GM10248 (cell line): ENCODE results near the gene SSH2.
A peak's percentile ranks its signal among the peaks of the same experiment; 100 is the strongest.
"Not testable (repeated sequence)": the region's sequence is repeated elsewhere in the genome, so short reads cannot be mapped to it uniquely, and the experiment has no call there.

Source experiments
- CTCF ChIA-PET: fragments of 300-600 bp; sonication (Branson Sonifier 250); formaldehyde crosslinking; extraction: SDS; loops from one replicate; lab custom pipeline; 2021; ENCODE audit warnings: antibody characterized with exemption; lab: Yijun Ruan, JAX
- POLR2A ChIA-PET: fragments of 350-650 bp; sonication (Branson Sonifier 250); formaldehyde crosslinking; extraction: SDS; loops from one replicate; lab custom pipeline; 2020; ENCODE audit warnings: antibody characterized with exemption; lab: Yijun Ruan, JAX
- DNase-seq: peaks from one replicate; pipeline ENCODE4 v3.0.0; 2012; ENCODE audit errors: extremely low spot score
- TF ChIP-seq, protein P1 (sequence below): IDR thresholded peaks from 2 replicates; pipeline ENCODE4 v1.5.1; 2012; ENCODE audit warnings: mild to moderate bottlenecking, low read depth; ENCODE audit errors: extremely low read depth, missing control alignments, control extremely low read depth

SSH2 gene

DNA sequence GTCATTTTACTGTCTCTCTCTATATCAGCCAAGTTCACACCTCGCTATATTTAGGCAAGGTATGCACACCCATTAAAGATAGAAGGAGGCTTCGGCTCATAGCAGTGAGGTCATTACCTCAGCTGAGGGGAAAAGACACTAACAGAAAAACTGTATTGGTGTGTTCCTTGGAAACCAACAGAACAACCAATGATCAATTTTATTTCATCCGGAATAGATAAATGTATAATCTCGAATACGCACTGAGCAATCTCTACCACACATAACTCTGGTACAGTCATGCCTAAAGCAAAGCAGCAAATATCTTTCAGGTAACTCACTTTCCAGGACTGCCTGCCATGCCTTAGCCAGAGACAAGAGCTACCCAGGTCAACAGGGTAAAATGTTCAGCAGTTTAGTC, 197.4 kb downstream of the SSH2 start:
- DNase-seq: no peak
- CTCF ChIA-PET: interaction anchor here (1.1 to 2.3 kb wide), 3 partner anchors 10 to 235 kb away, joined by 3 to 13 read pairs (median 3); no protein-coding TSS in a partner anchor
- POLR2A ChIA-PET: no interaction called here
- TF ChIP-seq, protein P1, sequence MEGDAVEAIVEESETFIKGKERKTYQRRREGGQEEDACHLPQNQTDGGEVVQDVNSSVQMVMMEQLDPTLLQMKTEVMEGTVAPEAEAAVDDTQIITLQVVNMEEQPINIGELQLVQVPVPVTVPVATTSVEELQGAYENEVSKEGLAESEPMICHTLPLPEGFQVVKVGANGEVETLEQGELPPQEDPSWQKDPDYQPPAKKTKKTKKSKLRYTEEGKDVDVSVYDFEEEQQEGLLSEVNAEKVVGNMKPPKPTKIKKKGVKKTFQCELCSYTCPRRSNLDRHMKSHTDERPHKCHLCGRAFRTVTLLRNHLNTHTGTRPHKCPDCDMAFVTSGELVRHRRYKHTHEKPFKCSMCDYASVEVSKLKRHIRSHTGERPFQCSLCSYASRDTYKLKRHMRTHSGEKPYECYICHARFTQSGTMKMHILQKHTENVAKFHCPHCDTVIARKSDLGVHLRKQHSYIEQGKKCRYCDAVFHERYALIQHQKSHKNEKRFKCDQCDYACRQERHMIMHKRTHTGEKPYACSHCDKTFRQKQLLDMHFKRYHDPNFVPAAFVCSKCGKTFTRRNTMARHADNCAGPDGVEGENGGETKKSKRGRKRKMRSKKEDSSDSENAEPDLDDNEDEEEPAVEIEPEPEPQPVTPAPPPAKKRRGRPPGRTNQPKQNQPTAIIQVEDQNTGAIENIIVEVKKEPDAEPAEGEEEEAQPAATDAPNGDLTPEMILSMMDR: no peak

DNA sequence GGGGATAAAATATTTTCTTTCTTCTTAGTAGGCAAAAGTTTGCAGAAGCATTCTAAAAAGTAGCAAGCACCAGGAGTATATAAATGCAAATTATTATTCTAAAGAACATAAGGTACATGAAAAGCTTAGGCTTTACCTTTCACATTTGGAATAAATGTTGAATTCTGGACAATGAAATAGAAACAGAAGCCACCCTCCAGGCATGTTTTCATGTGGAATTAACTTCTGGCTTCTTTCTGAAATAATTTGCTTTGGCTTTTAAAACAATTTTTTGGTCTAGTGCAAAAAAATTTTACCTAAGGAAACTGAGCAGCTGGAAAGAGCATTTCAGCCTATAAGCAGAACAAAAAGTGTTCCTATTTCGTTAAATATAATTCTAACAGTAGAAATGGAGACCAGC, 197.8 kb downstream of the SSH2 start:
- POLR2A ChIA-PET: no interaction called here
- TF ChIP-seq, protein P1: no peak
- CTCF ChIA-PET: interaction anchor here (1.4 to 2.3 kb wide), 2 partner anchors 9 to 64 kb away, joined by 3 to 13 read pairs; no protein-coding TSS in a partner anchor
- no peak for DNase-seq

DNA sequence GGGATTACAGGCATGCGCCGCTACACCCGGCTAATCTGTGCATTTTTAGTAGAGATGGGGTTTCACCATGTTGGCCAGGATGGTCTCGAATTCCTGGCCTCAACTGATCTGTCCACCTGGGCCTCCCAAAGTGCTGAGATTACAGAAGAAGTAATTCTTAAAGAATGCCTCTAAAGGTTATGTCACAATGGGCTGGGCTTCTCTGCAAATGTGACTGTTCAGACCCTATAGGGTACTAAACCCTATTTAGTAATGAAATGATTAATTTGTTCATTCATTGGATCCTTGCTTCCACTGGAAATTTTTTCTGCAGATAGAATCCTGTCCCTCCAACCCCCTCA, 198.5 kb downstream of the SSH2 start:
- CTCF ChIA-PET: no interaction called here

DNA sequence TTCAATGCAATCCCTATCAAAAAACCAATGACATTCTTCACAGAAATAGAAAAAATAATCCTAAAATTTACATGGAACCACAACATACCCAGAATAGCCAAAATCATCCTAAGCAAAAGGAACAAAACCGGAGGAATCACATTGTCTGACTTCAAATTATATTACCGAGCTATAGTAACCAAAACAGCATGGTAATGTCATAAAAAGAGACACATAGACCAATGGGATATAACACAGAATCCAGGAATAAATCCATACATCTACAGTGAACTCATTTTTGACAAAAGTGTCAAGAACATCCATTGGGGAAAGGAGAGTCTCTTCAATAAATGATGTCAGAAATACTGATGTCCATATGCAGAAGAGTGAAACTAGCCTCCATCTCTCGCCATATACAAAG, 201.5 kb downstream of the SSH2 start:
- no peak for DNase-seq
- ChIA-PET POLR2A (no interaction called here), CTCF (interaction anchor here (1.4 to 1.8 kb wide), 2 partner anchors 17 to 51 kb away, joined by 4 read pairs; no protein-coding TSS in a partner anchor)
- TF ChIP-seq, protein P1: no peak

More for the DNA sequence above, 198.5 kb downstream of the SSH2 start:
- POLR2A ChIA-PET: no interaction called here
- TF ChIP-seq, protein P1: no peak
- no peak for DNase-seq

DNA sequence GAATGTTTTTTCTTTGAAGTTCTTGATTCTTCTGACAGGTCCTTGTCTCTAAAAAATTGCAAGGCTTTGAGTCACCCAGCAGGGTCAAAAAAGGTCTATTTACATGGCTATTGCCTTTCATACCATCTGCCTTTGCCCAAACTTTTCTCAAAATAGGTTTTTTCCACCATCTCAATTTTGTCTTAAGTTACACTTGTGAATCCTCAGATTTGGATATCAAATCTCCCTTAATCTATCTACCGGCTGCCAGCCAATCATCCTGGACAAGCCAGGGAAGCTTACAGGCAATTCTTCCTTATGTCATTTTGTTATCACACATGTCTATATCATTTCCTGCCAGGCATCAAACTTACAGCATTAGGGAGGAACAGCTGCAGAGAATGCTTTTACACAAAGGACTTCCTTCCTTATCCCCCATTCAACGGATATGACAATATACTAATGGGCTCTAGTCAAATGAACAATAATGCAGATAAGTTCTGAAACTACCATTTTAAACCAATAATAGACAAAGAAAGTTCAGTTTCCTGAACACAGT, 203.2 kb downstream of the SSH2 start:
- POLR2A ChIA-PET: no interaction called here
- TF ChIP-seq, protein P1: no peak

DNA sequence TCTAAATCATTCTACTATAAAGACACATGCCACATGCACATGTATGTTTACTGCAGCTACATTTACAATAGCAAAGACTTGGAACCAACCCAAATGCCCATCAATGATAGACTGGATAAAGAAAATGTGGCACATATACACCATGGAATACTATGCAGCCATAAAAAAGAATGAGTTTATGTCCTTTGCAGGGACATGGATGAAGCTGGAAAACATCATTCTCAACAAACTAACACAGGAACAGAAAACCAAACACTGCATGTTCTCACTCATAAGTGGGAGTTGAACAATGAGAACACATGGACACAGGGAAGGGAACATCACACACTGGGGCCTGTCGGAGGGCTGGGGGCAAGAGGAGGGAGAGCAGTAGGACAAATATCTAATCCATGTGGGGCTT, 204.6 kb downstream of the SSH2 start:
- DNase-seq, POLR2A ChIA-PET: not testable (repeated sequence)
- CTCF ChIA-PET: interaction anchor here (1.0 to 5.0 kb wide), 3 partner anchors 10 to 54 kb away, joined by 3 to 33 read pairs (median 5); no protein-coding TSS in a partner anchor

More for the DNA sequence above, 203.2 kb downstream of the SSH2 start:
- DNase-seq: peak; percentile 31
- CTCF ChIA-PET: interaction anchor here (0.8 to 1.5 kb wide), 5 partner anchors 9 to 110 kb away, joined by 3 to 5 read pairs (median 3); no protein-coding TSS in a partner anchor
